SIG-M5 (cell line): ENCODE measurements around the gene CASK.

ENCODE experiments used
- DNase-seq: peaks from one replicate; lab custom pipeline; 2025; lab: John Stamatoyannopoulos, UW

CASK gene

GRCh38 chrX:41923211-41923977 lies at the start of gene CASK:
Gene CASK (minus strand): TSS chrX:41923554. CDS start chrX:41922988, 566 bp downstream.
- DNase-seq = peak; percentile 15

- DNase-seq = no peak
Observed at GRCh38 chrX:41971346-41971745, 48.0 kb upstream of the CASK start.

- no peak for DNase-seq
Observed at GRCh38 chrX:41970419-41970818, 47.1 kb upstream of the CASK start.

- DNase-seq = no peak
Observed at GRCh38 chrX:41963348-41963747, 40.0 kb upstream of the CASK start.

GRCh38 chrX:41960142-41960541 lies 36.8 kb upstream of the CASK start:
- no peak for DNase-seq

GRCh38 chrX:41958861-41959260 lies 35.5 kb upstream of the CASK start:
- DNase-seq = no peak

- no peak for DNase-seq
Observed at GRCh38 chrX:41956027-41956426, 32.7 kb upstream of the CASK start.

GRCh38 chrX:41952102-41952501 lies 28.7 kb upstream of the CASK start:
- no peak for DNase-seq

GRCh38 chrX:41946989-41947612 lies 23.7 kb upstream of the CASK start:
- DNase-seq = no peak

GRCh38 chrX:41946235-41946634 lies 22.9 kb upstream of the CASK start:
- no peak for DNase-seq

- no peak for DNase-seq
Observed at GRCh38 chrX:41935832-41936231, 12.5 kb upstream of the CASK start.

- DNase-seq = no peak
Observed at GRCh38 chrX:41933546-41933945, 10.2 kb upstream of the CASK start.

- no peak for DNase-seq
Observed at GRCh38 chrX:41932885-41933284, 9.5 kb upstream of the CASK start.

GRCh38 chrX:41931591-41931990 lies 8.2 kb upstream of the CASK start:
- DNase-seq = no peak

GRCh38 chrX:41923978-41924683 lies 777 bp upstream of the CASK start:
- no peak for DNase-seq

GRCh38 chrX:41922431-41923151 lies 763 bp downstream of the CASK start:
- no peak for DNase-seq

- peak; percentile 29 for DNase-seq
Observed at GRCh38 chrX:41921492-41922430, 1.6 kb downstream of the CASK start.

- DNase-seq = no peak
Observed at GRCh38 chrX:41919870-41920269, 3.5 kb downstream of the CASK start.

GRCh38 chrX:41917517-41917916 lies 5.8 kb downstream of the CASK start:
- no peak for DNase-seq

GRCh38 chrX:41913476-41913875 lies 9.9 kb downstream of the CASK start:
- DNase-seq = no peak

- no peak for DNase-seq
Observed at GRCh38 chrX:41912923-41913322, 10.4 kb downstream of the CASK start.
